ENCODE measurements around the gene HPGDS.

DNA sequence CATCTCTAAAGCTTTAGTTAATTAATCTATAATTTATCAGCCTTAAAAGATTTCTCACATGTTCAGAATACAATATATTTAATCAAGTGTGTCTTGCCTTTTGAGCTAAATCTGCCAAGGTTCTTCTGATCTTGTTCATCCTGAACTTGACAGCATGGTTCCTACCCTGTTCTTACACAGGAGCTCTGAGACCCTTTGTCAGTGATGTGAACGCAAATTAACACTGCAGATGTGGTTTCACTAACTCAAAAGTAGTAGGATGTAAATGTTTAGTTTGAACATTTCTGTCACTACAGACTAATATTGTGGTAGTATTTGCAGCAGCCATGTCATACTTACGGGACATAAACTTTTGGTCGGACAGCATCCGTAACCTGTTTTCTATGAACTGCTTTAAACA, 75.6 kb downstream of the HPGDS start:
- TF ChIP-seq, protein P1, sequence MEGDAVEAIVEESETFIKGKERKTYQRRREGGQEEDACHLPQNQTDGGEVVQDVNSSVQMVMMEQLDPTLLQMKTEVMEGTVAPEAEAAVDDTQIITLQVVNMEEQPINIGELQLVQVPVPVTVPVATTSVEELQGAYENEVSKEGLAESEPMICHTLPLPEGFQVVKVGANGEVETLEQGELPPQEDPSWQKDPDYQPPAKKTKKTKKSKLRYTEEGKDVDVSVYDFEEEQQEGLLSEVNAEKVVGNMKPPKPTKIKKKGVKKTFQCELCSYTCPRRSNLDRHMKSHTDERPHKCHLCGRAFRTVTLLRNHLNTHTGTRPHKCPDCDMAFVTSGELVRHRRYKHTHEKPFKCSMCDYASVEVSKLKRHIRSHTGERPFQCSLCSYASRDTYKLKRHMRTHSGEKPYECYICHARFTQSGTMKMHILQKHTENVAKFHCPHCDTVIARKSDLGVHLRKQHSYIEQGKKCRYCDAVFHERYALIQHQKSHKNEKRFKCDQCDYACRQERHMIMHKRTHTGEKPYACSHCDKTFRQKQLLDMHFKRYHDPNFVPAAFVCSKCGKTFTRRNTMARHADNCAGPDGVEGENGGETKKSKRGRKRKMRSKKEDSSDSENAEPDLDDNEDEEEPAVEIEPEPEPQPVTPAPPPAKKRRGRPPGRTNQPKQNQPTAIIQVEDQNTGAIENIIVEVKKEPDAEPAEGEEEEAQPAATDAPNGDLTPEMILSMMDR (IDR thresholded peaks at IDR 0.05), result no peak
- no peak for TF ChIP-seq POLR2A (IDR thresholded peaks at IDR 0.05)

Measured in Peyer's patch (tissue), 4 donors.